ENCODE data around the gene BCL7A. TPM values are rescaled to one million over a fixed set of nuclear protein-coding genes. Genes with fewer than 3 reads are reported as not detected.
A peak's percentile ranks its signal among the peaks of the same experiment; 100 is the strongest.

The BCL7A gene
- total and polyA plus RNA-seq, 2 experiments from 2014 or later = 19.1 to 30.5 TPM

- Histone ChIP-seq H3K4me1 (ENCODE audit: low read depth) (peaks cover 31% of the 10 kb centered on the region), H3K27me3 (no peaks in the 10 kb centered on the region), H3K36me3 (no peaks in the 10 kb centered on the region), H3K4me3 (no peak overlapping the region), H3K27ac (no peak overlapping the region), H3K9me3 (ENCODE audit: low read depth) (no peaks in the 10 kb centered on the region)
- DNase-seq (ENCODE audit: low read depth in 1 of 2, low spot score in 1 of 2) = peak in 1 of 2 donors; percentile 47
- TF ChIP-seq, protein P1, sequence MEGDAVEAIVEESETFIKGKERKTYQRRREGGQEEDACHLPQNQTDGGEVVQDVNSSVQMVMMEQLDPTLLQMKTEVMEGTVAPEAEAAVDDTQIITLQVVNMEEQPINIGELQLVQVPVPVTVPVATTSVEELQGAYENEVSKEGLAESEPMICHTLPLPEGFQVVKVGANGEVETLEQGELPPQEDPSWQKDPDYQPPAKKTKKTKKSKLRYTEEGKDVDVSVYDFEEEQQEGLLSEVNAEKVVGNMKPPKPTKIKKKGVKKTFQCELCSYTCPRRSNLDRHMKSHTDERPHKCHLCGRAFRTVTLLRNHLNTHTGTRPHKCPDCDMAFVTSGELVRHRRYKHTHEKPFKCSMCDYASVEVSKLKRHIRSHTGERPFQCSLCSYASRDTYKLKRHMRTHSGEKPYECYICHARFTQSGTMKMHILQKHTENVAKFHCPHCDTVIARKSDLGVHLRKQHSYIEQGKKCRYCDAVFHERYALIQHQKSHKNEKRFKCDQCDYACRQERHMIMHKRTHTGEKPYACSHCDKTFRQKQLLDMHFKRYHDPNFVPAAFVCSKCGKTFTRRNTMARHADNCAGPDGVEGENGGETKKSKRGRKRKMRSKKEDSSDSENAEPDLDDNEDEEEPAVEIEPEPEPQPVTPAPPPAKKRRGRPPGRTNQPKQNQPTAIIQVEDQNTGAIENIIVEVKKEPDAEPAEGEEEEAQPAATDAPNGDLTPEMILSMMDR (IDR thresholded peaks at IDR 0.05; ENCODE audit: low read depth, low read length) = no peak
Measured at GRCh38 chr12:122067966-122068365, 46.3 kb downstream of the BCL7A start.

GRCh38 chr12:122072031-122072970 is 50.6 kb downstream of the BCL7A start:
- no peaks in the 10 kb centered on the region for H3K9me3 ChIP-seq (ENCODE audit: low read depth)
- H3K4me3 ChIP-seq = no peak overlapping the region
- no peaks in the 10 kb centered on the region for H3K27me3 ChIP-seq
- TF ChIP-seq, protein P1 (IDR thresholded peaks at IDR 0.05; ENCODE audit: low read depth, low read length) = no peak
- peaks cover 8% of the 10 kb centered on the region for H3K4me1 ChIP-seq (ENCODE audit: low read depth)
- peak overlapping the region; percentile 24 for H3K27ac ChIP-seq
- H3K36me3 ChIP-seq = no peaks in the 10 kb centered on the region
- DNase-seq (ENCODE audit: low read depth in 1 of 2, low spot score in 1 of 2) = peak; percentile 45 to 93

- Histone ChIP-seq H3K9me3 (ENCODE audit: low read depth) (no peaks in the 10 kb centered on the region), H3K4me3 (no peak overlapping the region), H3K36me3 (no peaks in the 10 kb centered on the region), H3K27me3 (no peaks in the 10 kb centered on the region), H3K4me1 (ENCODE audit: low read depth) (peaks cover 8% of the 10 kb centered on the region), H3K27ac (no peak overlapping the region)
- TF ChIP-seq, protein P1 (IDR thresholded peaks at IDR 0.05; ENCODE audit: low read depth, low read length) = no peak
- no peak for DNase-seq (ENCODE audit: low read depth in 1 of 2, low spot score in 1 of 2)
Measured at GRCh38 chr12:122073815-122074214, 52.1 kb downstream of the BCL7A start.

GRCh38 chr12:122076743-122077495 is 55.2 kb downstream of the BCL7A start:
- Histone ChIP-seq H3K36me3 (no peaks in the 10 kb centered on the region), H3K4me1 (ENCODE audit: low read depth) (peaks cover 16% of the 10 kb centered on the region), H3K9me3 (ENCODE audit: low read depth) (no peaks in the 10 kb centered on the region), H3K27me3 (peaks cover 6% of the 10 kb centered on the region), H3K4me3 (no peak overlapping the region), H3K27ac (no peak overlapping the region)
- TF ChIP-seq, protein P1 (IDR thresholded peaks at IDR 0.05; ENCODE audit: low read depth, low read length) = no peak
- no peak for DNase-seq (ENCODE audit: low read depth in 1 of 2, low spot score in 1 of 2)

DNA sequence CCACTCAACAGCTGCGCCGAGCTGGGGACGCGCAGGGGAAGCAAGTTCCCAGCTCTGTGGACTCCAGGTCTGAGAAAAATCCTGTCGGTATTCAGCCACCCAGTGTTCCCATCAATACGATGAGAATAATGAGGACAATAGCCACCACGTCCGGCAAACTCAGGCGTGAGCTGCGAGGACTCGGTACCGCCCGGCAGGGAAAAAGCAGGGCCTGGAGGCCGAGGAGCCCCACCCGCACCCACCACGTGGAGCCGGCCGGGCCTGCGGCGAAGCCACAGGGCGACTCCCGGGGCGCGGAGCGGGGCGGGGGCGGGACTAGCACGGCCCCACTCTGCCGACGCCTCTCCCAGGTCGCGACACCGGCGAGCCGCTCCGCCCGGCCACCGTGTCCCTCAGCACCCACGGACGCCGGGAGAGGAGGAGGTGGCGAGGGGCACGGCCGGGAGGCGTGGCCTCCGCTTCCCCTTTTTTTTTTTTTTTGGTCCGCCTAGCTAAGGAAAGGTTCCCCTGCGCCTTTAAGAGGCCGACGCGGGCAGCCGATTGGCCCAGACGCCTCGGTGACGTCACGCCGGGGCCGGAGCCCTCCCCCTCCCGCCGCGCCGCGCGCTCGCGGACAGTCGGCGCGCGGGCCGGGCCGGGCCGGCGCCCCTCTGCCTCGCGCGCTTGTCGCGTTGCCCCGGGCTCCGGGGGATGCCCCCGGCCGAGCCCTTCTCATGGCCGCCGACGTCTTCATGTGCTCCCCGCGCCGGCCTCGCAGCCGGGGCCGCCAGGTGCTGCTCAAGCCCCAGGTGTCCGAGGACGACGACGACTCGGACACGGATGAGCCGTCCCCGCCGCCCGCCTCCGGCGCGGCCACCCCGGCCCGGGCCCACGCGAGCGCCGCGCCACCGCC is 56.7 kb downstream of the BCL7A start, which contains the start of gene MLXIP:
MLXIP (plus strand) TSS at position 616 of the 892 bp plus-strand sequence; CDS start at position 714, 98 bp downstream.
- Histone ChIP-seq H3K27me3 (peaks cover 6% of the 10 kb centered on the region), H3K4me1 (ENCODE audit: low read depth) (peaks cover 14% of the 10 kb centered on the region), H3K9me3 (ENCODE audit: low read depth) (no peaks in the 10 kb centered on the region), H3K36me3 (no peaks in the 10 kb centered on the region), H3K4me3 (peak within 1 kb of the TSS; percentile 42), H3K27ac (no peak within 1 kb of the TSS)
- peak; percentile 95 to 96 for DNase-seq (ENCODE audit: low read depth in 1 of 2, low spot score in 1 of 2)
- TF ChIP-seq, protein P1 (IDR thresholded peaks at IDR 0.05; ENCODE audit: low read depth, low read length) = no peak
